AG20443 (cell line): ENCODE measurements around the gene CDH3.

Source experiments
- DNase-seq: peaks from one replicate; pipeline ENCODE4 v3.0.0; 2012; ENCODE audit warnings: low spot score, mixed read lengths

Gene CDH3

DNA sequence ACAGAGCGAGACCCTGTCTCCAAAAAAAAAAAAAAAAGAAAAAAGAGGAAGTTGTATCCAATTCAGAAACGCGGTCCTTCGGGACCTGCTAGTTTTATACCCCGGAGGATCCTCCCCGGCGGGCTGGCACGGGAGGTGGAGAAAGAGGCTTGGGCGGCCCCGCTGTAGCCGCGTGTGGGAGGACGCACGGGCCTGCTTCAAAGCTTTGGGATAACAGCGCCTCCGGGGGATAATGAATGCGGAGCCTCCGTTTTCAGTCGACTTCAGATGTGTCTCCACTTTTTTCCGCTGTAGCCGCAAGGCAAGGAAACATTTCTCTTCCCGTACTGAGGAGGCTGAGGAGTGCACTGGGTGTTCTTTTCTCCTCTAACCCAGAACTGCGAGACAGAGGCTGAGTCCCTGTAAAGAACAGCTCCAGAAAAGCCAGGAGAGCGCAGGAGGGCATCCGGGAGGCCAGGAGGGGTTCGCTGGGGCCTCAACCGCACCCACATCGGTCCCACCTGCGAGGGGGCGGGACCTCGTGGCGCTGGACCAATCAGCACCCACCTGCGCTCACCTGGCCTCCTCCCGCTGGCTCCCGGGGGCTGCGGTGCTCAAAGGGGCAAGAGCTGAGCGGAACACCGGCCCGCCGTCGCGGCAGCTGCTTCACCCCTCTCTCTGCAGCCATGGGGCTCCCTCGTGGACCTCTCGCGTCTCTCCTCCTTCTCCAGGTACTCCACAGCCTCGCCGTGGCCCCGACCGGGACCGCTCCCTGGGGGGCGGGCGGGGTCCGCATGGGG is at the start of gene CDH3:
CDH3 (plus strand) TSS at position 596 of the 779 bp plus-strand sequence; CDS start at position 666, 70 bp downstream.
- DNase-seq = peak; percentile 55

DNA sequence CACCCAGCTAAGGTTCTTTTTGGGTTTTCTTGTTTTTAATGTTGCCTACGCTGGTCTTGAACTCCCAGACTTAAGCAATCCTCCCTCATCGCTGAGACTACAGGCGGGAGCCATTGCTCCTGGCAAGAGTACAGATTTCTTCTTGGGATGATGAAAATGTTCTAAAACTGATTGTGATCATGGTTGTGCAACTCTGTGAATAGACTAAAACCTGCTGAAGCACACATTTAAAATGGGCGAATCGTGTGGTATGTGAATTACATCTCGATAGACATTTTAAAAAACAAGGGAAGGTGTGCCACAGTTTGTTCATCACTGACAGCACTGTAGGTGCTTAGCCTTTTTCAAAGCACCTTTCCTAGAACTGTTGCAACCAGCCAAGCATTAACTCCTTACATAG is 48.8 kb upstream of the CDH3 start:
- DNase-seq = no peak

DNA sequence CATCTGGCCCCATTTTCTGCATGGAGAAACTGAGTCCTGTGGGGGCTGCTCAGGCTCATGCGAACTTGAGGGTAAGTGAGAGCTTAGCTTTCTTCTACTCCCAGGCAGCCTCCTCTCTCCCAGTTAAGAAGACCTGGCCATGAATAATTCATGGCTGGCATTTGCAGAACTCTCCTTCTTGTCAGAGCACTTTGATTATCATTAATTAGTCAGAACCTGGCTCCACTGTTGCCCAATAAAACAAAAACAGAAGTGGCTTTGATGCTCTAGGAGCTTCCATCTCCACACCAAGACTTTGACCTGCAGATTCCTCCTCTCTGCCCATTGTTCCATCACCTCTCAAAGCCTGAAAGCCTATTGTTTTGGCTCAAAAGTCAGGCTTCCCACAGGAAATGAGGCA is 45.5 kb upstream of the CDH3 start:
- no peak for DNase-seq

DNA sequence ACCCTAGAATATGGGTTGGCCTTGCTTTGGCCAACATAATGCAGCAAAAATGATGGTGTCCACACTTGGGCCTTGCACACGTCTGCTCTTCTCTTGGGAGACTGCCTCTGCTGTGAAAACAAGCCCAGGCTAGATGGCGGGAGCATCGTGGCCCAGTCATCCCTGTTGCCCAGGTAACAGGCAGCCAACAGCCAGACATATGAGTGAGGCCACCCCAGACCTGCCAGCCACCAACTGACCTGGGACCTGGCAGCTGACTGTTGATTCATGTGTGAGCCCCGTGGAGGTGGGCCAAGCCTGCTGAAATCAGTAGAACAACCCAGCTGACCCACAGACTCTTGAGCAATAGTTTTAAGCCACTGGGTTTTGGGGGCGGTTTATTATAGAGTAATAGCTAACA is 39.4 kb upstream of the CDH3 start:
- DNase-seq = no peak

DNA sequence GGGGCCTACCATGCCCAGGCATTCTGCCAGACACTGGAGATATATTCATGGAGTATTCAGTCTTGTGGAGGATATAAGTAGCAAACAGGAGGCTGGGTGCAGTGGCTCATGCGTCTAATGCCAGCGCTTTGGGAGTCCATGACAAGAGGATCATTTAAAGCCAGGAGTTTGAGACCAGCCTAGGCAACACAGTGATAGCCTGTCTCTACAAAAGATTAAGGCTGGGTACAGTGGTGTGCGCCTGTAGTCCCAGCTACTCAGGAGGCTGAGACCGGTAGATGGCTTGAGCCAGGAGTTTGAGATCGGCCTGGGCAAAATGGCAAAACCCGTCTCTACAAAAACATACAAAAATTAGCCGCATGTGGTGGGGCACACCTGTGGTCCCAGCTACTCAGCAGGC is 37.7 kb upstream of the CDH3 start:
- DNase-seq = no peak

DNA sequence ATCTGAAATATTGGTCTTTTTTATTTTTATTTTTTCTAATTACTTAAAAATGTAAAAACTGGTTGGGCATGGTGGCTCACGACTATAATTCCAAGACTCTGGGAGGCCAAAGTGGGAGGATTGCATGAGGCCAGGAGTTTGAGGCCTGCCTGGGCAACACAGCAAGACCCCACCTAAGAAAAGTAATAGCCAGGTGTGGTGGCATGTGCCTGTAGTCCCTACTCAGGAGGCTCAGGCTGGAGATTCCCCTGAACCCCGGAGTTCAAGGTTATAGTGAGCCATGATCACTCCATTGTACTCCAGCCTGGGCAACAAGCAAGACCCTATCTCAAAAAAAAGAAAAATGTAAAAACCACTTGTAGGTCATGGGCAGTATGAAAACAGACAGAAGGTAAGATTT is 36.8 kb upstream of the CDH3 start:
- DNase-seq = no peak

DNA sequence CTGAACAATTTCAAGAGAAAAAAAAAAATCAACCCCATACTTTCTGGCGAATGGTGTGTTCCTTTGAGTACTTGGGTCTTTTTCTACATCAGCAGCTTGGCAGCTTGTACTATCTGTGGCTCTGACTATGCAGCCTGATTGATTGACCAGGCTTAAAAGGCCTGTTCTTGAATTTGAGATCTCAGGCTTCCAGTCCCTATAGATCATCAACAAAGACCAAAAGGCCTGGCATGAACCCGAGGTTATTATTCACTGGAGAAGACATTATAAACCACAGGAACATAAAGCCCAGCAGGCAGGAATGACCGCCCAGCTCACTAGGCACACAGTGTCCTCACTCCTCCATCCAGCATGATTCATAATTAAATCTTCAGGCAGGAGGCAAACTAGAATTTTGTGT is 32.1 kb upstream of the CDH3 start:
- no peak for DNase-seq

DNA sequence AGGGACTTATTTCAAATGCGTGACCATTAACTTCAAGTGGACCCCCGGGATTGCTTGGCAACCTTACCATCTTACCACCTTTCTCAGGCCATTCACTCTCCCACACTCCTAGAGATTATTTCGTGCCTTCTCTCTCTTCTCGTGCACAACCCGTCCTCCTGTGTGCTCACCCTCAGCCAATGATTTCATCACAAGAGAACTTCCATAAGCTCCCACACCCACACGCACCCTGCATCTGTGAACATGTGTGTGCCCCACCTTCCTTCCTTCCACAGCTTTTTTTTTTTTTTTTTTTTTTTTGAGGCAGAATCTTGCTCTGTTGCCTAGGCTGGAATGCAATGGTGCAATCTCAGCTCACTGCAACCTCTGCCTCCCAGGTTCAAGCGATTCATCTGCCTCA is 27.4 kb upstream of the CDH3 start:
- DNase-seq = no peak

DNA sequence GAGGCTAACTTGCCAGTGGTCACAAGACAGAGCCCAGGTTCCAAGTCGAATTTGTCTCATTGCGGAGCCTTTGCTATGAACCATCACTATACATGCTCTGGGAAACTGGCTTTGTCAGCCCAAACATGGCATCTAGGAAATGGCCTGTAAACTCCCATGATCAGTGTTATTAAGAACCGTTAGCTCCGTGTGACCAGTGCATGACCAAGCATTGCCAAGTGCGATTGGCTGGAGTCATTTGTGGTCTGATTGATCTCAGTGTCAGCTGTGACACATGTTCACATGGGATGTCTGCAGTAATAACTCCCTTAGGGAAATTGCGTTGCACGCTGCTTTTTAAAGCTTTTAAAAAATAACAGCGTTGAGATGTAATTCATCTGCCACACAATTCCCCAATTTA is 18.6 kb upstream of the CDH3 start:
- no peak for DNase-seq

DNA sequence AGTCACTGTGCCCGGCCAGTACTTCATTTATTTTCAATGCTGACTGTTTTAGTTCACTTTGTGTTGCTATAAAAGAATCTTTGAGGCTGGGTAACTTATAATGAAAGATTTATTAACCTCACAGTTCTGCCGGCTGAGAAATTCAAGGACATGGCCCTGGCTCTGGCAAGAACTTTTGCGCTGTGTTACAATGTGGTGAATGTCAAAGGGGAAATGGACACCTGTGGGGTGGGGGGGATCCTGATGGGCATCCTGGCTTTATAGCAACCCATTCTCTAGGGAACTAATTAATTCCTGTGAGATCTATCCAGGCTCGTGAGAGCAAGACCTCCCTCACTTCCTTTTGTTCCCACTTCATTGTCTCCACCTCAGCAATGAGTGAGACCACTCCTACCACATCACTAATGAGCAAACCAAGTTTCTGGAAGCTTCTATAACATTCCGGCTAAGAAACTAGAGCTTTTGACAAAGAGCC is 17.1 kb upstream of the CDH3 start:
- DNase-seq = no peak

DNA sequence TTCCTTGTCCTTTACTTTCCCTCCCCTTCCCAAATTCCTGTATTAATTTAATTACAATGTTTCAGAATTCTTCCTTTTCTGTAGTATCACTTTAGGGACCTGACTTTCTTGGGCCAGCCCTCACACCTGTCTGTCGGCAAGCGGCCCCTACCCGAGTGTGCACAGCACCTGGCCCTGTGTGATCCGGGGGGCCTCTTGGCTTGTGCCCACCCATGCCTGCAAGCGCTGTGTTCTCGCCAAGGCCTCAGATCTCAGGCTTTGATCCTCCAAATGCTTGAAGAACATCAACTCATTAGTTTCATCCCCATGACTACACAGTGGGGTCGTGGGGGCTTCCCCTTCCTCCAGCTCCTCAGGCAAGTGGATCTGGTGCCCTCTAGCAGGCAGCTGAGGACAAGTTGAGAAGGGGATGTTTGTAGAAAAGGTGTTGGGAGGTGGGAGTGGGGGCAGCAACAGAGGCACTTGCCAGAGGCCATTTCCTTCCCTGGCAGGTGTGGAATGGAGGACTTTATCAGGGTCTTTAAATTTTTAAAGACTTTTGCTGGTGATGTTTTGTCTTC is 15.7 kb upstream of the CDH3 start:
- DNase-seq = no peak

DNA sequence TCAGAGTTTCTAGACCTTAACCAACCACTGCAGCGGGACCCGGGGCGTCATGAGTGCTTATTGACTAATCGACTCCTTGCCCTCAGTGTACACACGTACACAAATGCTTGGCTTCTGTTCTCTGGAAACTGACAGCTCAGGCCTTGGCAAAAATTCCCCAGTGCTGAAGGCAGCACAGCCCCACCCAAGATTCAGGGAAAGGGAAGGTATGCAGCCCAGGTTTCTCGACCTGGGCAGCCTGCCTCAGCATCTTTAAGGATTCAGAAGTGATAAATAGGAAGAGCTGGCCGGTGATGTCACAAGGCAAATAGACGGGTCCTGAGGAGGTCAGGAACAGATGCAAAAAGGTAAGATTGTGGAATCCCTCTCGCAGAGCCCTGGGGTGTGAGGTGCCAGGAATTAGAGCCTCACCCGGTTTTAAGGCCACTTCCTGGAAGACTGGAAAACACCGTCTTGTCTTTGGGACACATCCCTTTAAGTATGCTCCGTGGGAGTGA is 9.0 kb upstream of the CDH3 start:
- no peak for DNase-seq

DNA sequence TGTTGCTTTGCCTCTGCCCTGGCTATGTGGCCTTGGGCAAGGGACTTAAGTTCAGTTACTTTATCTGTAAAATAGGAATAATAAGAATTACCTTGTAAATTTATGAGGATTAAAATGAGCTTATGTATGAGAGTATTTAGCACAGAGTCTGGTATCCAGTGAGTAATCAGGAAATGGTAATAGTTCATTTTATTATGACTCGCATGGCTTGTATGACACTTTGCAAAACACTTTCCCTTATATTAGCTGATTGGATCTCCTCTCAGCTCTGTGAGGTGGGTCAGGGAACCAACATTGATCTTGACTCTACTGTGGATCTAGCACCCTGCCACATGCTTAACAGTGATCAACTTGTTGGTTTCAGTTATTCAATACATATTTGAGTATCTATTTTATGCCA is 8.3 kb upstream of the CDH3 start:
- DNase-seq = no peak

DNA sequence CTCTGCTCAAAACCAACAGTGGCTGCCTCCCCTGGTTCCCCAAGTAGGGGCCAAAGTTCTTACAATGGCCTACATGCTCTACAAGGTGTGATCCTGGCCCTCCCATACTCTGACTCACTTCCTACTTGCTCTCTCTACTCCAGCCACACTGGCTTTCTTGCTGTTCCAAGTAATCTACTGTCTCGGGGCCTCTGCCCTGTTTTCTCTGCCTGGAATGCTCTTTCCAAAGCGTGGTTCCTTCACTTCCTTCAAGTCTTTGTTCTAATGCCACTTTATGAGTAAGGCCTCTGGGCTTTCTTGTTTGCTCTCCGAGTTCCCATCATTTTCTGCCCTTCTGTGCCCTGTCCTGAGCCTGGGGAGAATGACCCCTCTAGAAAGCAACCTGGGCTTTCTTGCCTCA is 4.1 kb upstream of the CDH3 start:
- DNase-seq = peak; percentile 23

DNA sequence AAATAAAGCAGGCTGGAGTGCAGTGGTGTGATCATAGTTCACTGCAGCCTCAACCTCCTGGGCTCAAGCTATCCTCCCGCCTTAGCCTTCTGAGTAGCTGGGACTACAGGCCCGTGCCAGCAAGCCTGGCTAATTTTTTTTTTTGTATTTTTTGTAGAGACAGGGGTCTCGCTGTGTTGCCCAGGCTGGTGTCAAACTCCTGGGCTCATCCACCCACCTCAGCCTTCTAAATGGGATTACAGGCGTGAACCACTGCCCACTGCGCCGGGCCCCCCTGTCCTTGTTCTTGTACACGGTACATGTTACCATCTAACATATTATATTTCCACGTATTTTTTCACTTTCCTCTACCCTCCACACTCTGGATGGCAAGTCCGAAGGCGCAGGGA is 3.1 kb upstream of the CDH3 start:
- DNase-seq = no peak

DNA sequence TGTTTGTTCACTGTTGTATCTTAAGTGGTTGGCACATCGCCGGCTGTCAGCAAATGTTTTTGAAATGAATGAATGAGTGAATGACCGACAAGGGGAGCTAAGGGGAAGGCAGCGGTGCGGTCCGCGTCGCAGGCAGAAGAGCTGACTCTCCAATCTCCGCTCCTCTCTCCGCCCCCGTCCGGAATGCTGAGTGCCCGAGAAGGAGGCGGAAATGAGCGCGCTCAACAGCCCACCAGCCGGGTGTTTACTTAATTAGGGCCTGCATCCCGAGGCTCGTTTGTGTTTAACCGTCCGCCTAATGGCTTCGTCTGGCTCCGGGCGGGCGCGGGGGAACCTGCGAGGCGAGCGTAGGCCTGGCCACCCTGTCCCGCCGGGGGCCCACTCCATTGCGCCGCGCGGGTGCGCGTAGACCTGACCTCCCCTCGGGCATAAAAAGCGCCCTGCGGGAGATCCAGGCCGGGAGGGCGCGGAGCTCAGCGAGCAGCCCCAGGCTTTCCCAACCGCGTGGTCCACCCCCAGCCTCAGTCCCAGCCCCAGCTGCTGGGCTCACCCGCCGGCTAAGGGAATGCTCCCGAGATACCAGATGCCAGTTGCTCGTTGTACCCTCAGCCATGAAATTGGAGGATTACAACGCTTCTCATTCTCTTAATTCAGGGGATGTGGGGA is 2.5 kb upstream of the CDH3 start:
- DNase-seq = peak; percentile 44

DNA sequence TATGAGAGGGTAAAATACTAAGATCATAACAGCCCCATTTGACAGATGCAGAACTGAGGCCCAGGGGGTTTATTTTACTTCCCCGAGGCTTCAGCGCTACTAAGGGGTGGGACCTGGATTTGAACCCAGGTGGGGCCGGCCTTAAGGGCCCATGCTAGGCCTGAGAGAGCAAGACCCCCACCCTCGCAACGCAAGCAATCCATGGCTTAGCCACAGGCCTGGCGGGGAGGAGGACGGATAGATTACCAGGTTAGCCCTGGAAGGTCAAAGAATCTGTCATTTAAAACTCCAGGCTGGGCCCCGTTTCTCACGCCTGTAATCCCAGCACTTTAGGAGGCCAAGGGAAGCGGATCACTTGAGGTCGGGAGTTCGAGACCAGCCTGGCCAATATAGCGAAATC is 1.9 kb upstream of the CDH3 start:
- no peak for DNase-seq

DNA sequence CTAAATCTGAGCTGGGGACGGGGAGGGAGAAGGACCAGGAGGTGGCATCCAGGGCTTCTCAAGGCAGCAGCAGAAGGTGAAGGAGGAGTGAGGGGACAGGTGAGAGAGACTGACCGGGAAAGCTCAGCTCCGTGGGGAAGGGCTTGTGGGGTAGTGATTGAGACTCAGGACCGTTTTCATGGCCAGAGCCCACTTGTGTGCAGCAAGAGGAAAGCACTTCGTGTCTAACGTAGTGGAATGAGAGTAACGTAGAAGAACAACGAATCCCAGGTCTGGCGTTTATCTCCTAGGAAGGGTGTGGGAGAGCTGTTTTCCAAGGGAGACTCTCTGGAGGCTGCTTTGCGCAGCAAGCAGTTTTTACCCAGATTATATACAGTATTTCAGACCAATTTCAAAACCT is 1.3 kb upstream of the CDH3 start:
- DNase-seq = no peak

DNA sequence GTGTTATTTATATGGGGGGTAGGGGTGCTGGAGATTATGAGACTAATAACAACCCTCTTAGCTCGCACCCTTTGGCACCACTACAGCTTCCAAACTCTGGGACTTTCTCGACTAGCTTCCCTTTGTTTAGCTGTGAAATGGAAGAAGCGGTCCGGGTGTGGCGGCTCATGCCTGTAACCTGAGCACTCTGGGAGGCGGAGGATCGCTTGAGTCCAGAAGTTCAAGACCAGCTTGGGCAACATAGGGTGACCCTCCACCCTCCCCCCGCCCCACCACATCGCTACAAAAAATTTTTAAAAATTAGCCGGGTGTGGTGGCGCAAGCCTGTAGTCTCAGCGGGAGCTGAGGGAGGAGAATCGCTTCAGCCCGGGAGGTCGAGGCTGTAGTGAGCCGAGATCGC is 814 bp upstream of the CDH3 start:
- no peak for DNase-seq

DNA sequence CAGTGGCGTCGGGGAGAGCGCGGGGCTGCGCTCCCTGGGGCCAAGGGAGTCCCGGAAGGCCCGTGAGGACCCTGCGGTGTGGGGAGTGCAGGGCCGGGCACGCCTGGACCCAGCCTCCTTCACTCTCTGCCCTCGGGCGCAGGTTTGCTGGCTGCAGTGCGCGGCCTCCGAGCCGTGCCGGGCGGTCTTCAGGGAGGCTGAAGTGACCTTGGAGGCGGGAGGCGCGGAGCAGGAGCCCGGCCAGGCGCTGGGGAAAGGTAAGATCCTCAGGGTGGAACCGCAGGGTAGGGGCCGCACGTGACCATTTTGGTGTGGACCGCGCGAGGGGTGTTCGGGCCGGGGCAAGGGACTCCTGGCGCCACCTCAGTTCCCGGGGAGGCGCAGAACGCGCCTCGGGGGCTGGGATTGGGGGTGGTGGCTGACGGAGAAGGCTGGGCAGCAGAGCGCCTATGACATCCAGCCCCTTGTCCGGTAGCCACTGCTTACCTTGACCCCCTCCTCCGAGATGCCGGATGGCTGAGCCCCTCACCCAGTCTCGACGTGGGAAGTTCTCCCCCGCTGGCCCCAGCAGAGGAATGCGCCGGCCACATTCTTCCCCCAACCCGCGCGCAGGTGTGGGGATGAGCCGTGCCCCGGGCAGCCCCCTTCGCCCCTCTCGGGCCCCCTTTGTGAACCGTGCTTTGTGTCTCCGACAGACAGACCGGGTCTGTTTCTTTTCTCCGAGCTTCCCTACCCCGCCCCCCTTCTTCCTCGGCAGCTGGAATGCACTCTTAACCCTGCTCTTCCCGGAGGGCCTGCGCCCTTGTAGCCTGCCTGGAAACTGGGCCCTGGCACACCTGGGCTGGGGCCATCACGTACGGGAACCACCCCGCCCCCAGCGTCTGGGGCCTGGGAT is 631 bp downstream of the CDH3 start:
- DNase-seq = peak; percentile 27

DNA sequence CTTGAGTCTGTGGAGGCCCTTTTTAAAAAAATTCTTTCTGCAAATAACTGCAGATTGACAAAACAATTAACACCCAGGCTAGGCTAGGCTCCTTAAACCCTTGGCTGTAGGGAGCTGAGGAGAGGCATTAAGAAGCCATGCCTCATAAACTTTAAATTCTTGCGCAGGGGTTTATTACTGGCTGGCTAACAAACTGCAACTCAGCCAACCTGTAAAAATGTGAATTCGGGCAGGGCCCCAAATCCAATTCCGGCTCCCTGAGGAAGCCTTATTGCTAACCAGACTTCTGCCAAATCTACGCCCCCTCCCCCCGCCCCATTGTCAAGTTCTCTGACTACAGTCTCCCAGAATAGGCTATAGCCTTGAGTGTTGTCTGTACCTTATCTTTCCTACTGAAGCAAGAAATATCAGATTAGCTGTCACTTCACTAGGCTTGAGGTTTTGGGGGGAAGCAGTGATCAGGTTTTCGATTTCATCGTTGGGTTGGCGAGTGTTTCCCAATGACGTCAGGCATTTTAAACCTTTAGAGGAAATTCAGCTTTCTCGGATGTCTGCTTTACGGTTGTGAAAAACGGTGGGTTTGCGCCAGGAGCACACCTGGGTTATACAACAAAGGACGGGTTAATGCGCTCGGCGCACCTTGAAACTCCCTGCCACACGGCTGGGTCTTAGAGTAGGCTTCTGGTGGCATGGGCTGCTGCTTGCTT is 2.0 kb downstream of the CDH3 start:
- DNase-seq = no peak

DNA sequence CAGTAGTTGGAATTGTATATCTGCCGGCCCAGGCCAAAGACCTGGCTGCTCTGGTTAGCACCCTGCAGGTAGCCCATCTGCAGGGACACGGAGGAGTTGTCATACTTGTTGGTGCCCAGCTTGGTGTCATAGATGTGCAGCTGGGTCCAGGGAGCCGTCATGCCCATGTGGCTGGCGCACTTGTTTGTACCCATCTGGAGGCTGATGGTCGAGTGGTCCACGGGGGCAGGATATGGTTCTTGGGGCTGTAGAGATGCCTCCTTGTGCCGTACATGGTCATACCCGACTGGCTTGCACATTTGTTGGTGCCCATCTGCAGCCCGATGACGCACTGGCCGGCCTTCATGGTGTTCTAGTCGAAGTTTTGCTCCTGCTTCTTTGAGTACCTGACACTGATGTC is 6.0 kb downstream of the CDH3 start:
- no peak for DNase-seq
